ENCODE data around the gene USE1. TPM values are rescaled to one million over a fixed set of nuclear protein-coding genes. Genes with fewer than 3 reads are reported as not detected.

The USE1 gene
- total RNA-seq, 1 experiment from 2014 or later, result 47.9 TPM

DNA sequence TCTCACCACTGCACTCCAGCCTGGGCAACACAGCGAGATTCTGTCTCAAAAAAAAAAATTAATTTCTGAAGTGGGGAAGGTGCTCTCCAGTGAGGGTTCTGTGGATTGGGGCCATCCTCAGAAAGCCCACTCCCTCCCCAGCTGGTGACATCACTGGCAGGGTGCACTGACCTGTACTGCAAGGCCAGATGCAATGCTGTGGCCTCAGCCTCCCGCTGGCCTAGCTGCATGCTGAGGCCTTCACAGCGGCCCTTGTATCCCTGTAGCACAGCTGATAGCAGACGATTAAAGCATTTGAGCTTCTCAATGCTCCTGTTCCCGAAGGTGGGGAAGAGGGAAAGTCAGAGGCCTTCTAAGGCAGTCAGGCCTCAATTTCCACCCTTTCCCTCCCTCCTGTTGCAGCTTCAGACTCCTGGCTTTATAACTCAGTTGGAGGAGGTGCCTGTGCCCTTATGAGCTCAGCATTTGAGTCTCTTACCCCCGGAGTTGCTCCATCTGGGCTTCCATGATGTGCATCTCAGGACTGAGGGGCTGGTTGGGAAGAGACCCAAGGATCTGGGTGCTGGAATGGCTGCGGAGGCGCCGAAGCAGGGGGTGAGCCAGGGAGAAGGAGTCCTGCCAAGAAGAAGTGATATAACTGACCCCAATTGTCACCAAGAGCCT is 44.1 kb downstream of the USE1 start:
- H3K4me1 Mint-ChIP-seq (ENCODE audit: insufficient read depth, unreplicated experiment), result peaks cover 17% of the 10 kb centered on the region
- DNase-seq (ENCODE audit: unreplicated experiment), result no peak
- no peaks in the 10 kb centered on the region for H3K27me3 Mint-ChIP-seq (ENCODE audit: insufficient read depth, unreplicated experiment)
- no peak overlapping the region for H3K4me3 Mint-ChIP-seq (ENCODE audit: unreplicated experiment)
- no peak overlapping the region for H3K27ac Mint-ChIP-seq (ENCODE audit: low read depth, unreplicated experiment)
- BruUV-seq (replicated peaks), result no TSS peak
- TF ChIP-seq, protein P1, sequence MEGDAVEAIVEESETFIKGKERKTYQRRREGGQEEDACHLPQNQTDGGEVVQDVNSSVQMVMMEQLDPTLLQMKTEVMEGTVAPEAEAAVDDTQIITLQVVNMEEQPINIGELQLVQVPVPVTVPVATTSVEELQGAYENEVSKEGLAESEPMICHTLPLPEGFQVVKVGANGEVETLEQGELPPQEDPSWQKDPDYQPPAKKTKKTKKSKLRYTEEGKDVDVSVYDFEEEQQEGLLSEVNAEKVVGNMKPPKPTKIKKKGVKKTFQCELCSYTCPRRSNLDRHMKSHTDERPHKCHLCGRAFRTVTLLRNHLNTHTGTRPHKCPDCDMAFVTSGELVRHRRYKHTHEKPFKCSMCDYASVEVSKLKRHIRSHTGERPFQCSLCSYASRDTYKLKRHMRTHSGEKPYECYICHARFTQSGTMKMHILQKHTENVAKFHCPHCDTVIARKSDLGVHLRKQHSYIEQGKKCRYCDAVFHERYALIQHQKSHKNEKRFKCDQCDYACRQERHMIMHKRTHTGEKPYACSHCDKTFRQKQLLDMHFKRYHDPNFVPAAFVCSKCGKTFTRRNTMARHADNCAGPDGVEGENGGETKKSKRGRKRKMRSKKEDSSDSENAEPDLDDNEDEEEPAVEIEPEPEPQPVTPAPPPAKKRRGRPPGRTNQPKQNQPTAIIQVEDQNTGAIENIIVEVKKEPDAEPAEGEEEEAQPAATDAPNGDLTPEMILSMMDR (IDR thresholded peaks at IDR 0.05; ENCODE audit: unreplicated experiment), result no peak
- intact Hi-C loops (cut with micrococcal nuclease), result no loop called here
- CTCF ChIA-PET, result interaction anchor here (0.6 to 5.7 kb wide), 6 partner anchors 9 to 195 kb away, joined by 3 to 56 read pairs (median 6); partner anchors contain the start of gene ANKLE1
- POLR2A ChIA-PET, result interaction anchor here (0.6 to 1.6 kb wide), 6 partner anchors 10 to 673 kb away, joined by 3 to 5 read pairs (median 4); partner anchors contain the start of gene CCDC124
- peaks cover 8% of the 10 kb centered on the region for H3K36me3 Mint-ChIP-seq (ENCODE audit: insufficient read depth, unreplicated experiment)
- no peaks in the 10 kb centered on the region for H3K9me3 Mint-ChIP-seq (ENCODE audit: unreplicated experiment)

DNA sequence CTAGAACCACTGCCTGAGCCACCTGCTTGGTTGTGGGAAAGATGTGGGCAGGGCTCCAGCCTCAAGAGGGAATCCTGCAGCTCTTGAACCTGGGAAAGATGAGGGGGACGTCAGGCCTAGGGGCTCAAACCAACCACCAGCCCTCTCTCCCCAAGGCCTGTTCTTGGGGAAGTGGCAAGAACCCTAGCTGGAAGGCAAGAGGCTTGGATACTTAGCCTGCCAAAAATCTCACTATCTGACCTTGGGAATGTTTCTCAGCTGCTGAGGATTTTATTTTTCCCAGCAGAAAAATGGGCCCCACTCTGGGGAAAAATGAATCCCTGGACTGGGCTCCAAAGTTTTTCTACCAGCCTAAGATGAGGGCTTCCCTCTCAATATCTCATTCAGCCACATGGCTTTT is 44.8 kb downstream of the USE1 start:
- no peak overlapping the region for H3K4me3 Mint-ChIP-seq (ENCODE audit: unreplicated experiment)
- TF ChIP-seq, protein P1 (IDR thresholded peaks at IDR 0.05; ENCODE audit: unreplicated experiment), result no peak
- no peak overlapping the region for H3K27ac Mint-ChIP-seq (ENCODE audit: low read depth, unreplicated experiment)
- ChIA-PET POLR2A (interaction anchor here (0.6 to 1.6 kb wide), 6 partner anchors 11 to 673 kb away, joined by 3 to 5 read pairs (median 3); partner anchors contain the start of genes ABHD8 and CCDC124), CTCF (interaction anchor here (0.6 to 5.7 kb wide), 15 partner anchors 10 to 930 kb away, joined by 3 to 56 read pairs (median 3); partner anchors contain the start of gene ANKLE1)
- no peaks in the 10 kb centered on the region for H3K9me3 Mint-ChIP-seq (ENCODE audit: unreplicated experiment)
- BruUV-seq (replicated peaks), result no TSS peak
- DNase-seq (ENCODE audit: unreplicated experiment), result no peak
- no peaks in the 10 kb centered on the region for H3K27me3 Mint-ChIP-seq (ENCODE audit: insufficient read depth, unreplicated experiment)
- peaks cover 1% of the 10 kb centered on the region for H3K36me3 Mint-ChIP-seq (ENCODE audit: insufficient read depth, unreplicated experiment)
- peaks cover 12% of the 10 kb centered on the region for H3K4me1 Mint-ChIP-seq (ENCODE audit: insufficient read depth, unreplicated experiment)
- intact Hi-C loops (cut with micrococcal nuclease), result no loop called here

DNA sequence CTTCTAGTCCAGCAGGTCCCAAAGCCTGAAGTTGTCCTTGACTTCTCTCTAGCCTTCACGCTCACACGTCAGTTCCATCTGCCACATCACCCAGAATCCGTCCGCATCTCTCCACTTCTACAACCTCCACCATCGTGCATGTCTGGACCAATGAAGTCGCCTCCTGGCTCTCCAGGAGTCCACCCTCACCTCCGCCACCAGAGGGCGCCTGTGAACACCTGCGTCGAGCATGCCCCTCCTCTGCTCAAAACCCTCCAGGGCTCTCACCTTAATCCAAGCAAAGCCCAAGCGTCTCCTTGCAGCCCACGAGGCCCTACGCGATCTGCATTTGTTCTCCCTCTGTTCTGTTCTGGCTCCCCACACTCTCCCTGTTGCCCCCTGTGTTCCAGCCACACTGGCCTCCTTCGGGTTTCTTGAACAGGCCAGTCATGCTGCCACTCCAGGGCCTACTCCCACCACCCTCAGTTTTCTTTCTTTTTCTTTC is 45.7 kb downstream of the USE1 start:
- intact Hi-C loops (cut with micrococcal nuclease), result no loop called here
- Mint-ChIP-seq H3K4me3 (ENCODE audit: unreplicated experiment) (no peak overlapping the region), H3K4me1 (ENCODE audit: insufficient read depth, unreplicated experiment) (peaks cover 6% of the 10 kb centered on the region), H3K27me3 (ENCODE audit: insufficient read depth, unreplicated experiment) (no peaks in the 10 kb centered on the region), H3K27ac (ENCODE audit: low read depth, unreplicated experiment) (no peak overlapping the region), H3K36me3 (ENCODE audit: insufficient read depth, unreplicated experiment) (no peaks in the 10 kb centered on the region), H3K9me3 (ENCODE audit: unreplicated experiment) (no peaks in the 10 kb centered on the region)
- TF ChIP-seq, protein P1 (IDR thresholded peaks at IDR 0.05; ENCODE audit: unreplicated experiment), result peak; percentile 91
- BruUV-seq (replicated peaks), result no TSS peak
- CTCF ChIA-PET, result interaction anchor here (0.6 to 5.7 kb wide), 15 partner anchors 11 to 931 kb away, joined by 3 to 56 read pairs (median 3); partner anchors contain the start of gene ANKLE1
- POLR2A ChIA-PET, result interaction anchor here (0.7 to 1.6 kb wide), 5 partner anchors 11 to 184 kb away, joined by 3 to 5 read pairs (median 3); partner anchors contain the start of gene ABHD8
- DNase-seq (ENCODE audit: unreplicated experiment), result peak; percentile 93

DNA sequence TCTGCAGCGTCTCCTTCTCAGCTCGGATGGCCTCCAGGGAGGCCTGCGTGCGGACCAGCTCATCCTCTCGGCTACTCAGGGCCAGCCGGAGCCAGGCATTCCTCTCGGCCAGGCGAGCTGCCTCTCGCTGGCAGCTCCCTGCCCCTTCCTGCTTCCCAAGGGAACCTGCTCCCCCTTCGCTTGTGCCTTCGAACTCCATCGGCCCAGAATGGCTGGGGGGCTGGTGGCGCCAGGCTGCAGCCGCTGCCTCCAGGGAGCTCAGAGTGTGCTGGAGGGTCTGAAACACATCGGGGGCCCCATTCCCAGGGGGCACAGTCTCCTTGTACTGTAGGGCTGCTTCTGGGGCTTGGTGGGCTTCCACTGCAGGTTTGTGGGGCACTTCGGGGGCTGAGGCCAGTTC is 47.4 kb downstream of the USE1 start:
- H3K27me3 Mint-ChIP-seq (ENCODE audit: insufficient read depth, unreplicated experiment), result no peaks in the 10 kb centered on the region
- peaks cover 7% of the 10 kb centered on the region for H3K9me3 Mint-ChIP-seq (ENCODE audit: unreplicated experiment)
- H3K4me1 Mint-ChIP-seq (ENCODE audit: insufficient read depth, unreplicated experiment), result peaks cover 12% of the 10 kb centered on the region
- DNase-seq (ENCODE audit: unreplicated experiment), result no peak
- ChIA-PET CTCF (interaction anchor here (0.5 to 5.7 kb wide), 3 partner anchors 20 to 82 kb away, joined by 3 to 44 read pairs (median 4); partner anchors contain the start of gene ANKLE1), POLR2A (no interaction called here)
- BruUV-seq (replicated peaks), result no TSS peak
- TF ChIP-seq, protein P1 (IDR thresholded peaks at IDR 0.05; ENCODE audit: unreplicated experiment), result no peak
- H3K4me3 Mint-ChIP-seq (ENCODE audit: unreplicated experiment), result no peak overlapping the region
- intact Hi-C loops (cut with micrococcal nuclease), result no loop called here
- no peak overlapping the region for H3K27ac Mint-ChIP-seq (ENCODE audit: low read depth, unreplicated experiment)
- H3K36me3 Mint-ChIP-seq (ENCODE audit: insufficient read depth, unreplicated experiment), result no peaks in the 10 kb centered on the region
